ENCODE data around the gene KLHL1.

Gene KLHL1

GRCh38 chr13:70014337-70014736 is 93.9 kb downstream of the KLHL1 start:
- DNase-seq: no peak

GRCh38 chr13:69999875-70000274 is 108.4 kb downstream of the KLHL1 start:
- DNase-seq: no peak

- DNase-seq: no peak
Observed at GRCh38 chr13:69997061-69997460, 111.2 kb downstream of the KLHL1 start.

GRCh38 chr13:69980799-69981198 is 127.5 kb downstream of the KLHL1 start:
- no peak for DNase-seq

- no peak for DNase-seq
Observed at GRCh38 chr13:69975496-69975895, 132.8 kb downstream of the KLHL1 start.

- no peak for DNase-seq
Observed at GRCh38 chr13:69970520-69970919, 137.7 kb downstream of the KLHL1 start.

- DNase-seq: no peak
Observed at GRCh38 chr13:69959046-69959445, 149.2 kb downstream of the KLHL1 start.

- no peak for DNase-seq
Observed at GRCh38 chr13:69956839-69957238, 151.4 kb downstream of the KLHL1 start.

GRCh38 chr13:69956349-69956748 is 151.9 kb downstream of the KLHL1 start:
- DNase-seq: no peak

GRCh38 chr13:69955271-69955670 is 153.0 kb downstream of the KLHL1 start:
- DNase-seq: no peak

GRCh38 chr13:69951412-69951811 is 156.8 kb downstream of the KLHL1 start:
- DNase-seq: no peak

GRCh38 chr13:69950160-69950559 is 158.1 kb downstream of the KLHL1 start:
- no peak for DNase-seq

GRCh38 chr13:69948016-69948415 is 160.2 kb downstream of the KLHL1 start:
- no peak for DNase-seq

GRCh38 chr13:69947582-69947981 is 160.7 kb downstream of the KLHL1 start:
- no peak for DNase-seq

GRCh38 chr13:69946511-69946910 is 161.7 kb downstream of the KLHL1 start:
- no peak for DNase-seq

GRCh38 chr13:69935043-69935442 is 173.2 kb downstream of the KLHL1 start:
- no peak for DNase-seq

- no peak for DNase-seq
Observed at GRCh38 chr13:69928262-69928661, 180.0 kb downstream of the KLHL1 start.

GRCh38 chr13:69921156-69921555 is 187.1 kb downstream of the KLHL1 start:
- no peak for DNase-seq

GRCh38 chr13:69912630-69913029 is 195.6 kb downstream of the KLHL1 start:
- no peak for DNase-seq

- no peak for DNase-seq
Observed at GRCh38 chr13:69910800-69911199, 197.5 kb downstream of the KLHL1 start.

GRCh38 chr13:69904784-69905183 is 203.5 kb downstream of the KLHL1 start:
- no peak for DNase-seq

- DNase-seq: no peak
Observed at GRCh38 chr13:69903081-69903480, 205.2 kb downstream of the KLHL1 start.

GRCh38 chr13:69882451-69882850 is 225.8 kb downstream of the KLHL1 start:
- DNase-seq: no peak

GRCh38 chr13:69879936-69880335 is 228.3 kb downstream of the KLHL1 start:
- DNase-seq: no peak

- DNase-seq: no peak
Observed at GRCh38 chr13:69872321-69873047, 235.8 kb downstream of the KLHL1 start.
